Smooth muscle cell (in vitro differentiated cells): ENCODE data around the gene TTC7B. TPM values are rescaled to one million over a fixed set of nuclear protein-coding genes. Genes with fewer than 3 reads are reported as not detected.
A peak's percentile ranks its signal among the peaks of the same experiment; 100 is the strongest.

Source experiments
- DNase-seq: peaks from one replicate; lab custom pipeline; 2025; ENCODE audit not compliant: unreplicated experiment; lab: John Stamatoyannopoulos, UW
- H2AFZ ChIP-seq: fragments of 200-600 bp; sonication (generic); 2 replicates; pipeline ENCODE4 v1.6.0; 2016; ENCODE audit warnings: antibody characterized with exemption, low read depth, mild to moderate bottlenecking
- H3F3A ChIP-seq: fragments of 200-600 bp; sonication (generic); 2 replicates; pipeline ENCODE4 v1.6.0; 2017; ENCODE audit warnings: antibody characterized with exemption, low read depth
- H3K27ac ChIP-seq: fragments of 200-600 bp; sonication (generic); 2 replicates; pipeline ENCODE4 v1.5.1; 2016; ENCODE audit warnings: low read depth, mild to moderate bottlenecking
- H3K27me3 ChIP-seq: fragments of 200-600 bp; sonication (generic); 2 replicates; pipeline ENCODE4 v1.6.1; 2016; ENCODE audit warnings: low read depth, mild to moderate bottlenecking
- H3K36me3 ChIP-seq: fragments of 200-600 bp; sonication (generic); 2 replicates; pipeline ENCODE4 v1.5.1; 2016; ENCODE audit warnings: low read depth
- H3K4me1 ChIP-seq: fragments of 200-600 bp; sonication (generic); 2 replicates; pipeline ENCODE4 v1.5.1; 2016; ENCODE audit warnings: low read depth
- H3K4me2 ChIP-seq: fragments of 200-600 bp; sonication (generic); 2 replicates; pipeline ENCODE4 v1.6.0; 2016; ENCODE audit warnings: mild to moderate bottlenecking
- H3K4me3 ChIP-seq: fragments of 200-600 bp; sonication (generic); 2 replicates; pipeline ENCODE4 v1.5.1; 2016; ENCODE audit warnings: mild to moderate bottlenecking
- H3K79me2 ChIP-seq: fragments of 200-600 bp; sonication (generic); 2 replicates; pipeline ENCODE4 v1.6.0; 2016; ENCODE audit warnings: low read depth, mild to moderate bottlenecking
- H3K9ac ChIP-seq: fragments of 200-600 bp; sonication (generic); 2 replicates; pipeline ENCODE4 v1.6.0; 2016; ENCODE audit warnings: low read depth
- H3K9me3 ChIP-seq: fragments of 200-600 bp; sonication (generic); replicated peaks from 2 replicates; pipeline ENCODE4 v1.5.1; 2016; ENCODE audit warnings: low read depth
- H4K20me1 ChIP-seq: fragments of 200-600 bp; sonication (generic); 2 replicates; pipeline ENCODE4 v1.6.0; 2016; ENCODE audit warnings: low read depth
- CTCF ChIP-seq: fragments of 200-600 bp; sonication (generic); IDR thresholded peaks from 2 replicates; pipeline ENCODE4 v1.5.1; 2017; ENCODE audit warnings: borderline replicate concordance, mild to moderate bottlenecking, antibody characterized with exemption; ENCODE audit not compliant: insufficient read depth, poor library complexity, severe bottlenecking
- WGBS: methylation state at CpG from one replicate; pipeline ENCODE4 v1.1.7; 2016; ENCODE audit warnings: low lambda C conversion rate; 5-methylcytosine and 5-hydroxymethylcytosine counted together
- polyA plus RNA-seq: library from polyadenylated mRNA; unstranded; fragments of >200 nt; fragmentation: Nextera tagmentation; extraction: Ambion mirVana; gene quantifications from 2 replicates; pipeline ENCODE4 v1.2.1, GENCODE V29; 2016
- total RNA-seq: library from RNA; depleted of rRNA; stranded (reverse); fragments of >200 nt; gene quantifications from 2 replicates; pipeline ENCODE4 v1.2.3, GENCODE V29; 2014

Gene TTC7B
- total and polyA plus RNA-seq, 2 experiments from 2014 or later = 22.1 to 54.1 TPM

DNA sequence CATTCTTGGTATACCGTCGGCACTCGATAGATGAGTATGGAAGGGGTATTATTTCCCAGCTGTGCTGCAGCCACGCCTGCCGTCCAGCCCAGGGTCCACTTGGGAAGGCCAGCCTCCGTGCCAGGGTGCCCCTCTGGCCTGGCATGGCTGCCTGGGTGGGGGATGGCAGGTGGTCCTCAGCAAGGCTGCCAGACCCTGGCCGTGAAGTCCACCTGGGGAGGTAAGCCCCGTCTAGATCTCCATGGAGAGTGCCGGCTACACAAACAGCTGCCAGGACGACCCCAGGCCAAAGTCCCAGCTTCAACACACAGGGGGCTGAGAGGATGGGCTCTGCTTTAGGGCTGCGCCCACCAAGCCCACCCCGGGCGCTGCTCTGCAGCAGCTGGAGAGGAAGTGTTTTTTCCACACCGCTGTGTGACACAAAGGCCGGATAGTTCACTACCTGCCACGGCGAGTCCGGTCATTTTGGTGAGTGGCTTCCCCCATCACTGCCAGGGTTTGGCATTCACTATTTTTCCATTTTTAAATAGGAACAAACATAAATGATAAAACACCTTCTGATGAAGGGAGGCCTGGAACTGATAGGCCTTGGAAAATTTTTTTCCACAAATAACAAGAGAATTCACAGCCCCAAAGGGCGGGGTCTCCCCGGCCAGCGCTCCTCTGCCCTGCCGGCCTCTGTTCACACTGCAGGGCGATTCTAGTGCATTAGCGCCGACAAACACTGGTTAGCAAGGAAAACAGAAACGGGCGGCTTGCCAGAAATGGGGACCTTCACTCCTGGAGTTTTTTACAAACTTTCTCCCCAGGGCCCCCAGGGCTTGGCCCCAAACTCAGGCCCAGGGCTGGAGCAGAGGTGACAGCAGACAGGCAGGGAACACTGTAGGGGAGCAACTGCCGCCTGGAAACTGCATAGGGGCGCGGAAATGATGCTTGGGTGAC is 257.9 kb downstream of the TTC7B start:
- H3K27me3 ChIP-seq = no peaks in the 10 kb centered on the region
- no peak overlapping the region for H3K4me2 ChIP-seq
- TF ChIP-seq CTCF = no peak
- no peaks in the 10 kb centered on the region for H3F3A ChIP-seq
- no peak overlapping the region for H3K27ac ChIP-seq
- no peak overlapping the region for H3K4me3 ChIP-seq
- no peak overlapping the region for H2AFZ ChIP-seq
- no peaks in the 10 kb centered on the region for H3K9me3 ChIP-seq
- H3K79me2 ChIP-seq = no peaks in the 10 kb centered on the region
- no peaks in the 10 kb centered on the region for H4K20me1 ChIP-seq
- H3K9ac ChIP-seq = no peak overlapping the region
- no peaks in the 10 kb centered on the region for H3K36me3 ChIP-seq
- WGBS = 92% methylated on average over 30 of the region's 30 CpGs
- H3K4me1 ChIP-seq = peaks cover 13% of the 10 kb centered on the region
- no peak for DNase-seq

DNA sequence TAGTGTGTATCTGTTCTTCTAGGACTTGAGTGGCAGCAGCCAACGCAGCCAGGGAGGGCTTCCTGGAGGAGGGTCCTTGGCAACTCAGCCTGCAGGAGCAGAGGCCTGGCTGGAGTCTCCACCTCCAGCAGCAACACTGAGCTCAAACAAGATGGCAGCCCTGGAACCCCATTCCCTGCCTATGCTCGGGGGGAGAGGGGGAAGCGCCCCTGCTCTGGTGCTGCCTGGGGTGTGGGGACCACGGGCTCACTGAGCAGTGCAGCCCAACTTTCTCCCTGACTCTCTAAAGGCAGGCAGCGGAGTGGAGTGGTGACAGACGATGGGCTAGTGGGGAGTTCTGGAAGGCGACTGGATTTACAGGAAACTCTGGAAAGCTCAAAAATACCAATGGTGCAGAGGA is 258.7 kb downstream of the TTC7B start:
- no peaks in the 10 kb centered on the region for H3F3A ChIP-seq
- H3K9ac ChIP-seq = no peak overlapping the region
- H3K9me3 ChIP-seq = no peaks in the 10 kb centered on the region
- H2AFZ ChIP-seq = no peak overlapping the region
- no peaks in the 10 kb centered on the region for H3K79me2 ChIP-seq
- no peaks in the 10 kb centered on the region for H3K36me3 ChIP-seq
- WGBS = 88% methylated on average over 7 of the region's 7 CpGs
- H3K4me1 ChIP-seq = peaks cover 13% of the 10 kb centered on the region
- no peak for DNase-seq
- TF ChIP-seq CTCF = no peak
- no peak overlapping the region for H3K27ac ChIP-seq
- no peak overlapping the region for H3K4me2 ChIP-seq
- H3K4me3 ChIP-seq = no peak overlapping the region
- H3K27me3 ChIP-seq = no peaks in the 10 kb centered on the region
- H4K20me1 ChIP-seq = no peaks in the 10 kb centered on the region

- Histone ChIP-seq H3K79me2 (no peaks in the 10 kb centered on the region), H3K4me2 (peak overlapping the region; percentile 75), H2AFZ (no peak overlapping the region), H3K9me3 (no peaks in the 10 kb centered on the region), H3K4me3 (no peak overlapping the region), H4K20me1 (no peaks in the 10 kb centered on the region), H3K36me3 (no peaks in the 10 kb centered on the region), H3F3A (no peaks in the 10 kb centered on the region), H3K27me3 (no peaks in the 10 kb centered on the region), H3K4me1 (peaks cover 13% of the 10 kb centered on the region), H3K9ac (no peak overlapping the region), H3K27ac (no peak overlapping the region)
- WGBS = 97% methylated on average over 12 of the region's 12 CpGs
- DNase-seq = no peak
- no peak for TF ChIP-seq CTCF
These were observed 259.4 kb downstream of the TTC7B start for GRCh38 chr14:90556666-90557450.
